PFSK-1 (cell line): ENCODE data around the gene SESN1.

Experiments
- POLR2AphosphoS5 ChIP-seq: IDR thresholded peaks from 2 replicates; pipeline ENCODE4 v1.6.1; 2012; ENCODE audit warnings: low read depth, mild to moderate bottlenecking, control low read depth, low read length, moderate library complexity
- REST ChIP-seq, 2 experiments: IDR thresholded peaks; 2 replicates each; pipeline versions ENCODE4 v1.6.1 to v1.8.0; 2011 to 2012; ENCODE audit warnings: low read depth in 2 of 2, low read length in 2 of 2, control low read depth in 1 of 2, inconsistent platforms in 1 of 2, mild to moderate bottlenecking in 1 of 2, moderate library complexity in 1 of 2; ENCODE audit not compliant: insufficient read depth in 1 of 2
- SIN3A ChIP-seq: IDR thresholded peaks from 2 replicates; pipeline ENCODE4 v1.6.1; 2012; ENCODE audit warnings: mild to moderate bottlenecking, low read length, moderate library complexity, borderline replicate concordance; ENCODE audit not compliant: insufficient read depth

GRCh38 chr6:109117346-109118035 is 22.8 kb upstream of the SESN1 start:
- no peak for TF ChIP-seq REST (IDR thresholded peaks at IDR 0.05; ENCODE audit: insufficient read depth in 1 of 2, low read depth in 2 of 2, low read length in 2 of 2)
- TF ChIP-seq POLR2AphosphoS5 = no peak
- TF ChIP-seq SIN3A = no peak
